Measurements from ENCODE around the gene PRR22.
"Not testable (repeated sequence)": the region's sequence is repeated elsewhere in the genome, so short reads cannot be mapped to it uniquely, and the experiment has no call there.

The PRR22 gene

GRCh38 chr19:5749505-5749904, 35.0 kb downstream of the PRR22 start:
- no peak for DNase-seq

GRCh38 chr19:5748920-5749319, 35.6 kb downstream of the PRR22 start:
- not testable (repeated sequence) for DNase-seq

GRCh38 chr19:5744999-5745398, 39.5 kb downstream of the PRR22 start:
- DNase-seq: not testable (repeated sequence)

GRCh38 chr19:5743630-5744029, 40.9 kb downstream of the PRR22 start:
- DNase-seq: no peak

- DNase-seq: no peak
These were observed 42.5 kb downstream of the PRR22 start for GRCh38 chr19:5742051-5742450.

GRCh38 chr19:5738423-5738822, 46.1 kb downstream of the PRR22 start:
- DNase-seq: no peak

GRCh38 chr19:5733172-5733571, 51.4 kb downstream of the PRR22 start:
- DNase-seq: not testable (repeated sequence)
